Superior temporal gyrus (tissue), 1 donor: ENCODE measurements around the gene TRIM38.
"Not testable (repeated sequence)": the region's sequence is repeated elsewhere in the genome, so short reads cannot be mapped to it uniquely, and the experiment has no call there.

Source experiments
- DNase-seq: peaks from one replicate; pipeline ENCODE4 v3.0.0-alpha.2; 2016; ENCODE audit errors: extremely low spot score

The TRIM38 gene

GRCh38 chr6:26006086-26006939 is 43.7 kb downstream of the TRIM38 start:
- DNase-seq: no peak

GRCh38 chr6:26006940-26007305 is 44.3 kb downstream of the TRIM38 start:
- not testable (repeated sequence) for DNase-seq

GRCh38 chr6:26008470-26008869 is 45.9 kb downstream of the TRIM38 start:
- no peak for DNase-seq

GRCh38 chr6:26009817-26010216 is 47.2 kb downstream of the TRIM38 start:
- DNase-seq: no peak

- no peak for DNase-seq
Observed at GRCh38 chr6:26012061-26012460, 49.5 kb downstream of the TRIM38 start.

GRCh38 chr6:26014386-26014785 is 51.8 kb downstream of the TRIM38 start:
- not testable (repeated sequence) for DNase-seq

GRCh38 chr6:26016245-26016962 is 53.8 kb downstream of the TRIM38 start:
- DNase-seq: no peak

GRCh38 chr6:26016963-26017631 is 54.5 kb downstream of the TRIM38 start:
- DNase-seq: peak; percentile 26

GRCh38 chr6:26017632-26017966 is 55.0 kb downstream of the TRIM38 start:
- DNase-seq: peak; percentile 64

GRCh38 chr6:26019261-26019830 is 56.7 kb downstream of the TRIM38 start:
- no peak for DNase-seq

GRCh38 chr6:26019967-26020328 is 57.3 kb downstream of the TRIM38 start:
- DNase-seq: no peak

GRCh38 chr6:26020329-26021000 is 57.9 kb downstream of the TRIM38 start:
- DNase-seq: peak; percentile 95

GRCh38 chr6:26021001-26021349 is 58.4 kb downstream of the TRIM38 start:
- no peak for DNase-seq

- DNase-seq: peak; percentile 91
Observed at GRCh38 chr6:26021350-26022131, 58.9 kb downstream of the TRIM38 start.

GRCh38 chr6:26022132-26022472 is 59.5 kb downstream of the TRIM38 start:
- DNase-seq: peak; percentile 94

GRCh38 chr6:26022737-26023136 is 60.1 kb downstream of the TRIM38 start:
- no peak for DNase-seq

GRCh38 chr6:26024651-26025046 is 62.0 kb downstream of the TRIM38 start:
- no peak for DNase-seq

GRCh38 chr6:26025047-26025893 is 62.7 kb downstream of the TRIM38 start:
- no peak for DNase-seq

GRCh38 chr6:26025894-26026832 is 63.6 kb downstream of the TRIM38 start:
- peak; percentile 89 for DNase-seq
